ENCODE results near the gene PDLIM5. TPM values are rescaled to one million over a fixed set of nuclear protein-coding genes. Genes with fewer than 3 reads are reported as not detected.

Gene PDLIM5
- total RNA-seq, 2 donors from 2014 or later, result 626 to 644 TPM

GRCh38 chr4:94515365-94515764 is 63.6 kb downstream of the PDLIM5 start:
- intact Hi-C loops (cut with DNase I), result no loop called here
- DNase-seq, result no peak
- ATAC-seq, result no peak

DNA sequence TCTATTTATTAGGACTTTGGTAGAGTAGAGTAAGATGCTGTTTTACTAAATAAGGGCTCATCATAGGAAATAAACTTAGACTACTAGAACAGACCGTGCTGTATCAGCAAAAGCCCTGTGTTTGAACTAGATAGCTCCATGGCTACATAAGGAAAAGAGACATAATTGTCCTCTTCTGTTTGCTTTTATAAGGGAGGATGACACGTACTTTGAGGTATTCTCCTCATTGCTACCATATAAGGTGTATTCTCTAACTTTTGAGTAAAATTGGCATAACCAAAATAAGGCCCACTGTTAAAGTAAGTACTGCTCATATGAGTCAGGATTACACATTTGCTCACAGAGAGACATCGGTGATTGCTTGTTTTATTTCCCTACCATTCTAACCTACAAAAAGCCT is 64.3 kb downstream of the PDLIM5 start:
- intact Hi-C loops (cut with DNase I), result no loop called here
- peak in 1 of 2 donors; percentile 35 for ATAC-seq
- no peak for DNase-seq

DNA sequence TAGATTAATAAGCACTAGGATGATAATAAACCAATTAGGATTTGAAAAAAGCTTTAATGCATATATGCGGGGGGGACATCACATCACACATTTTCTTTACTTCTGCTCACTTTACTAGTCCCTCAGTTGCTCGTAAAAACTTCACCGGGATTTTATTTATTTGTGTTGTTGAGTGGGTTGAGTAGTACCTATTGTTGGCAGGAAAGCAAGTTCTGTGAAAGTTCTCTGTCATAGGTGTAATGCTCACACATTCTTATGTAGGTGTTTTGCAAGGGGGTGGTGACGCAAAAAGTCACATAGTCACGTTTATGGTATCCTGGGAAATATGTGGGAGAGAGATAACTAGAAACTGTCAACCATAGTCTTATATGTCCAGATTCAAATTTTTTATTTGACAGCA is 65.3 kb downstream of the PDLIM5 start:
- ATAC-seq, result peak in 1 of 2 donors; percentile 33
- intact Hi-C loops (cut with DNase I), result no loop called here

GRCh38 chr4:94517492-94517891 is 65.8 kb downstream of the PDLIM5 start:
- ATAC-seq, result no peak
- intact Hi-C loops (cut with DNase I), result no loop called here
- DNase-seq, result no peak

More for the DNA sequence above, 65.3 kb downstream of the PDLIM5 start:
- DNase-seq, result no peak

DNA sequence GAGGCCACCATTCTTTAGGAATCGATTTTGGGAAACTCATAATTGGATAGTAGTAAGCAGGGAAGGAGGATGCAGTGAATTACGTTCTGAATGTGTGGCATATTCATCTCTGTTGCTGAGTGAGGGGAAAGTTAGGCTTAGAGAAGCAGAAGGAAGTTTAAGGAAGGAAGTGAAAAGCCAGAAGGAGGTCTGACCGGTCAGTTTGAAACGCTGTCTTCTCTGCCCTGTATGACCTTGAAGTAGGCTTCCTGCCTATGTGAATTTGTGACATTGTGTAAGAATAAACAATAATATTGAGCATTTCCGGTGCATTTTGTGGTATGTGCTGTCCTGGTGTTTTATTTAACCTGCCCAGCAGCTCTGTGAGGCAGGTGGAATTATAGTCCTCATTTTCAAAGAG is 67.3 kb downstream of the PDLIM5 start:
- intact Hi-C loops (cut with DNase I), result no loop called here
- no peak for DNase-seq
- peak; percentile 19 to 32 for ATAC-seq

- no peak for DNase-seq
- ATAC-seq, result peak in 1 of 2 donors; percentile 10
- intact Hi-C loops (cut with DNase I), result no loop called here
These were observed 68.4 kb downstream of the PDLIM5 start for GRCh38 chr4:94519925-94520789.

GRCh38 chr4:94523033-94523580 is 71.4 kb downstream of the PDLIM5 start:
- intact Hi-C loops (cut with DNase I), result no loop called here
- ATAC-seq (no peak), DNase-seq (no peak)

DNA sequence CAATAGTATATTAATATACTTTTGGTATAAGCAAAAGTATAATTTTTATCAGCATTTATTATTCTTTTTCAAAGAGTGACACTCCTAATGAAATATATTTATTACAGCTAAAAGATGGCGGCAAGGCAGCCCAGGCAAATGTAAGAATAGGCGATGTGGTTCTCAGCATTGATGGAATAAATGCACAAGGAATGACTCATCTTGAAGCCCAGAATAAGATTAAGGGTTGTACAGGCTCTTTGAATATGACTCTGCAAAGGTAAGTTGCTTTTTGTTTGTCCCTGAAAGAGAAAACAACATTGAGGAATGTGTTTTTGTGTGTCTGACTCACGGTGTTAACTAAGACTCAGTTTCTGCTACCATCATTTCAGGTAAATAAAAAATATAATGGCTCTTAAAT is 71.9 kb downstream of the PDLIM5 start:
- DNase-seq, result no peak
- intact Hi-C loops (cut with DNase I), result no loop called here
- ATAC-seq, result no peak

- ATAC-seq (peak; percentile 20 to 38), DNase-seq (no peak)
- intact Hi-C loops (cut with DNase I), result no loop called here
These were observed 74.4 kb downstream of the PDLIM5 start for GRCh38 chr4:94525993-94526728.

DNA sequence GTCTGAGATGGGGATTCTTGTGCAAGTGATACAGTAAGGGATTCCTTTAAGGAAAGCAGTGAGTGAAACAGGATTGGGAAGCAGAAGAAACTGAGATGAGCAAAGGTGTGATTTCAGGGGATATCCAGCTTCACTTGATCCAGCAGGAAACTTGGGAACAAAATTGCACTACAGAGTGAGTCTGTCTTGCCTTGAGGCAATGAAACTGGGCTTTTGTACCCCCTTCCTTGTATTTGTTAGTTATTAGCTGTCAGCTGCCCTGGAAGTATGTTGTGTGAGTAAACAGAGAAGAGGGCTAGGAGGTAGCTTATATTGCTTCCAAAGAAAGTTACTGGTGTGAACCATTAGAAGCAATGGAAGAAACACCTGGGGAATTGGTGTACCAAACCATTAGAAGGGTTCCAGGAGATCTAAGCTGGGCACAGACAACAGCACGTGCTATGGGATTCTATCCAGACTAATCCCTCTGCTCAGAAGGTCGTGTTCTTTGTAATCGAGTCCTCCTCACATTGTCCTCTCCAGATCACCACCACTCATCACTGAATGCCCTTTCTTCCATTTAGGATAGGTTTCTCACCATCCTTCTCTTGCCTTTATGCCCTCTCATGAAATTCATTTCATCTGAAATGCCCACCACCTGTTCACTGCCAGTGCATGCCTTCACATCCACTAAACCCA is 76.0 kb downstream of the PDLIM5 start:
- DNase-seq (no peak), ATAC-seq (peak; percentile 29 to 39)
- intact Hi-C loops (cut with DNase I), result no loop called here

DNA sequence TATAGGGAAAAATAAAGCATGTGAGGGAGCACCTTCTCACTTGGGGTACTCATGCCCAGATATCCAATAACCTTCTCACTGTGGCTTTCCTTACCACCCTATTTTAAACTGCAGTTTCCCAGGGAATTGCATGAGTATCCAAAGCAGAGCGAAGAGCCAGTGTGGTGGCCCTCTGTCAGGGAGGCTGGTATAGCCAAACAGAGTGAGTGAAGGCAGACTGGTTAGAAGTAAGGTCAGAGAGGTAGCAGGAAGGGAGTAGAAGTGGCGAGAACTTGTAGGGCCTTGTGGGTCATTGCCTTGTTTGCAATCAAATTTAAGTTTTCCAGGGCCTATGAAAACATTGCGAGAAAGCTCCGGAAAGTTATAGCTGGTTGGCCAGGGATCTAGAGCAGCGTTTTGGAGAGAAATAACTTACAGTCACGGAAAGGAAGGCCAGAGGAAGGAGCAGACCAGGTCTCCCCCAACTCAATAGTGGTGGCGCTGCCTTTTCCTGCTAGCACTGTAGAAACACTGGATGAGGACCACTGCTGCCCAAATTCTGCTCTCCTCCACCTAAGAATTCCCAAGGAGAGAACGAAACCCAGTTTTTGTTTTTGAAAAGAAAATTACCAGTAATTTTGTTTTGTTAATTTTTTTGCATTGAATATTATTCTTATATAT is 77.2 kb downstream of the PDLIM5 start:
- ATAC-seq, result no peak
- intact Hi-C loops (cut with DNase I), result no loop called here
- DNase-seq, result no peak

DNA sequence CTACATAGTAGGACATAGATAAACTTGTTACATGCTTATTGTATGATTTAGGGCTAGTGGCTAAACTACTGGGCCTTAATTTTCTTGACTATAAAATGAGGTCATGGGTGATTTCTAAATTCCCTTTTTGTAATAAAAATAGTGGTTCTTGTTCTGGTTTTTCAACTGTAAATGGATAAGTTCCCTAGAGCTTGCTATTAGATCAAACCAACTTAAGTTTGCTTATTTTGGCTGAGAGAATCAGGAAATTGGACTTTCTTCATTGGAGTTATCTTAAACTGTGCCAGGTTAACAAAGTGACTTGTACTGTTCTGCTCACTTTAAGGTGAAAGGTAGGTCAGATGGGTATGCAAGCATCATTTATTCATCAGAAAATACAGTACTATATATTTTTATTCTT is 78.3 kb downstream of the PDLIM5 start:
- no peak for ATAC-seq
- DNase-seq, result no peak
- intact Hi-C loops (cut with DNase I), result no loop called here

GRCh38 chr4:94531991-94532789 is 80.4 kb downstream of the PDLIM5 start:
- intact Hi-C loops (cut with DNase I), result no loop called here
- ATAC-seq (no peak), DNase-seq (no peak)

DNA sequence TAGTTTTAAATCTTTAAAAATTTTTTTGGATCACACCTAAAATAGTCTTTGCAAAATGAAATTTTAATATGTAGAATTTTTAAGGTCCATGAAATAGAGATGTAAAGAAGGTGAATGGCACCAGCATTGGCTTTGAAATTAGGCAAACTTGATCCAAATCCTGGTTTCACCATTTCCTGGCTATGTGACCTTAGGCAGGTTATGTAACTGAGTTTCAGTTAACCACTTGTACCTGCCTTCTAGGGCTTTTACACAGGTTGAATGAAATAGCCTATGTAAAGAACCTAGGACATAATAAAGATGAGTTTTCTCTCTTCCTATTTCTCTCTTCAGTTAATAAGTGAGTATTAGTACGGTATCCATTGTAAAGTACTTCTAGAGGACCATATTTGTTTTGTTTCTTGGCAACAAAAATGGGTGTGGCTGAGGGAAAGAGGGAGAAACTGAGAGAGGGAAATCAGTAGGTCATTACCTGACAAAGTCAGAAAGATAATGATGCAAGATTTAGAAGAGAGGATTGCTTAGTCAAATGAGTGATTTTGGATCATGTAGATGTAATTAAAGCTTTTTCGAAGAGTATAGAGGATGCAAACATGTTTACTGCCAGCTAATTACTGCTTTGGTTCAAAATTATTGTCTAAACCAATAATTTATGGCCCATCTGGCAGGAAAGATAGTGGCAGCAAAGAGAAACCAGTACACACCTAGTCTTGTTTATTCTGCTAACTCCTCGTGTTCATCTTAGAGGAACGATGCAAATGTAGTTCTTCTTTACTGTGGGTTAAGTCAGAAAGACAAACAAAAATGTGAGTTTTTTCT is 81.9 kb downstream of the PDLIM5 start:
- DNase-seq, result no peak
- no peak for ATAC-seq
- intact Hi-C loops (cut with DNase I), result no loop called here

- intact Hi-C loops (cut with DNase I), result no loop called here
- DNase-seq (no peak), ATAC-seq (peak; percentile 32 to 41)
These were observed 82.9 kb downstream of the PDLIM5 start for GRCh38 chr4:94534401-94535312.

GRCh38 chr4:94536049-94536448 is 84.3 kb downstream of the PDLIM5 start:
- DNase-seq (no peak), ATAC-seq (peak in 1 of 2 donors; percentile 22)
- intact Hi-C loops (cut with DNase I), result no loop called here
